GM13977 (cell line): Measurements from ENCODE around the gene MAMDC2.

Experiments
- DNase-seq: peaks from one replicate; pipeline ENCODE4 v3.0.0; 2012; ENCODE audit warnings: low spot score
- CTCF ChIP-seq: IDR thresholded peaks from 2 replicates; pipeline ENCODE4 v1.5.1; 2012; ENCODE audit warnings: mild to moderate bottlenecking, control low read depth; ENCODE audit not compliant: insufficient read depth; ENCODE audit errors: extremely low read depth, missing control alignments
- in situ Hi-C: fragments of 300-500 bp; cut with MboI; formaldehyde crosslinking; loops from one replicate; pipeline ENCODE4 v1.12.0; 2022; ENCODE audit warnings: low sequenced_read_pairs, low pct_unique_long_range_greater_than_20kb, mixed read lengths, inconsistent platforms; ENCODE audit not compliant: unreplicated experiment

MAMDC2 gene

GRCh38 chr9:70043285-70043684, 363 bp upstream of the MAMDC2 start:
- no peak for TF ChIP-seq CTCF
- in situ Hi-C loops = no loop called here
- DNase-seq = no peak

- TF ChIP-seq CTCF = no peak
- DNase-seq = no peak
- in situ Hi-C loops = no loop called here
Observed at GRCh38 chr9:70044490-70045307, 1.1 kb downstream of the MAMDC2 start.

- no peak for TF ChIP-seq CTCF
- in situ Hi-C loops = no loop called here
- no peak for DNase-seq
Observed at GRCh38 chr9:70045452-70045851, 1.8 kb downstream of the MAMDC2 start.

GRCh38 chr9:70046274-70047070, 2.8 kb downstream of the MAMDC2 start:
- DNase-seq = no peak
- in situ Hi-C loops = no loop called here
- TF ChIP-seq CTCF = no peak

GRCh38 chr9:70049236-70049635, 5.6 kb downstream of the MAMDC2 start:
- no peak for TF ChIP-seq CTCF
- in situ Hi-C loops = no loop called here
- DNase-seq = no peak

- DNase-seq = no peak
- in situ Hi-C loops = no loop called here
- no peak for TF ChIP-seq CTCF
Observed at GRCh38 chr9:70049672-70050271, 6.1 kb downstream of the MAMDC2 start.
